Measurements from ENCODE around the gene BHLHA9. TPM values are rescaled to one million over a fixed set of nuclear protein-coding genes. Genes with fewer than 3 reads are reported as not detected.
A peak's percentile ranks its signal among the peaks of the same experiment; 100 is the strongest.

Gene BHLHA9
- polyA plus RNA-seq, 5 donors, result 0.12 TPM; not detected in 4

GRCh38 chr17:1251866-1252608 lies 18.2 kb upstream of the BHLHA9 start:
- no peak for DNase-seq

GRCh38 chr17:1255041-1255440 lies 15.2 kb upstream of the BHLHA9 start:
- no peak for DNase-seq

GRCh38 chr17:1256699-1257098 lies 13.5 kb upstream of the BHLHA9 start:
- no peak for DNase-seq

- no peak for DNase-seq
These were observed 10.0 kb upstream of the BHLHA9 start for GRCh38 chr17:1260086-1260769.

GRCh38 chr17:1260770-1261161 lies 9.5 kb upstream of the BHLHA9 start:
- DNase-seq, result no peak

- no peak for DNase-seq
These were observed 6.0 kb upstream of the BHLHA9 start for GRCh38 chr17:1264196-1264595.

- DNase-seq, result no peak
These were observed 2.7 kb upstream of the BHLHA9 start for GRCh38 chr17:1267471-1267943.

- DNase-seq, result no peak
These were observed 783 bp downstream of the BHLHA9 start for GRCh38 chr17:1271030-1271423.

- no peak for DNase-seq
These were observed 1.2 kb downstream of the BHLHA9 start for GRCh38 chr17:1271441-1271840.

GRCh38 chr17:1272701-1273100 lies 2.5 kb downstream of the BHLHA9 start:
- DNase-seq, result no peak

- DNase-seq, result no peak
These were observed 3.4 kb downstream of the BHLHA9 start for GRCh38 chr17:1273492-1274244.

GRCh38 chr17:1274245-1274608 lies 4.0 kb downstream of the BHLHA9 start:
- DNase-seq, result no peak

GRCh38 chr17:1275205-1275961 lies 5.1 kb downstream of the BHLHA9 start:
- no peak for DNase-seq

GRCh38 chr17:1275962-1276736 lies 5.9 kb downstream of the BHLHA9 start:
- DNase-seq, result no peak

- no peak for DNase-seq
These were observed 10.4 kb downstream of the BHLHA9 start for GRCh38 chr17:1280652-1281051.

GRCh38 chr17:1286379-1287106 lies 16.3 kb downstream of the BHLHA9 start:
- no peak for DNase-seq

- no peak for DNase-seq
These were observed 19.5 kb downstream of the BHLHA9 start for GRCh38 chr17:1289695-1290094.

GRCh38 chr17:1290676-1291075 lies 20.4 kb downstream of the BHLHA9 start:
- DNase-seq, result no peak

GRCh38 chr17:1294157-1294717 lies 24.0 kb downstream of the BHLHA9 start:
- DNase-seq, result no peak

GRCh38 chr17:1298606-1299005 lies 28.4 kb downstream of the BHLHA9 start:
- peak in 1 of 2 donors; percentile 6 for DNase-seq

Measured in right lung (tissue), 5 donors.